OCI-LY1 (cell line): ENCODE results near the gene ABL2.

Experiments used
- EZH2 ChIP-seq: fragments of 200-600 bp; sonication (generic), shearing (Covaris generic); IDR thresholded peaks from 2 replicates; pipeline ENCODE4 v1.8.0; 2017; ENCODE audit warnings: borderline replicate concordance, mixed run types, mild to moderate bottlenecking, antibody characterized with exemption, low read length, moderate library complexity, mixed read lengths
- TF ChIP-seq, protein P1 (sequence below): fragments of 200-600 bp; sonication (generic), shearing (Covaris generic); IDR thresholded peaks from 2 replicates; pipeline ENCODE4 v1.5.1; 2017; ENCODE audit warnings: mild to moderate bottlenecking, antibody characterized with exemption, low read length, moderate library complexity, mixed read lengths

DNA sequence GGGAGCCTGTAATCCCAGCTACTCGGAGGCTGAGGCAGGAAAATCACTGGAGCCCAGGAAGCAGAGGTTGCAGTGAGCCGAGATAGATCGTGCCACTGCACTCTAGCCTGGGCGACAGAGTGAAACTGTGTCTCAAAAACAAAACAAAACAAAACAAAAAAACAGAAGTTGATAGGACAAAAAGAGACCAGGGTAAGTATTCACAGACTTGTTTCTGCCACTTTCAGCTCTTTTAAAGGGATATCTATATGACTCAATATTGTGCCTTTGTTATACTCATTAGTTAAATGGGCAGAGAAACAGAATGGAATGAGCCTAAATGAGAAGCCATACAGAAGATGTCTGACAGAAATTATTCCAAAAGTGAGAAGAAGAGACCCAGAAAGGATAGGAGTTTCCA, 23.1 kb upstream of the ABL2 start:
- no peak for TF ChIP-seq EZH2
- TF ChIP-seq, protein P1, sequence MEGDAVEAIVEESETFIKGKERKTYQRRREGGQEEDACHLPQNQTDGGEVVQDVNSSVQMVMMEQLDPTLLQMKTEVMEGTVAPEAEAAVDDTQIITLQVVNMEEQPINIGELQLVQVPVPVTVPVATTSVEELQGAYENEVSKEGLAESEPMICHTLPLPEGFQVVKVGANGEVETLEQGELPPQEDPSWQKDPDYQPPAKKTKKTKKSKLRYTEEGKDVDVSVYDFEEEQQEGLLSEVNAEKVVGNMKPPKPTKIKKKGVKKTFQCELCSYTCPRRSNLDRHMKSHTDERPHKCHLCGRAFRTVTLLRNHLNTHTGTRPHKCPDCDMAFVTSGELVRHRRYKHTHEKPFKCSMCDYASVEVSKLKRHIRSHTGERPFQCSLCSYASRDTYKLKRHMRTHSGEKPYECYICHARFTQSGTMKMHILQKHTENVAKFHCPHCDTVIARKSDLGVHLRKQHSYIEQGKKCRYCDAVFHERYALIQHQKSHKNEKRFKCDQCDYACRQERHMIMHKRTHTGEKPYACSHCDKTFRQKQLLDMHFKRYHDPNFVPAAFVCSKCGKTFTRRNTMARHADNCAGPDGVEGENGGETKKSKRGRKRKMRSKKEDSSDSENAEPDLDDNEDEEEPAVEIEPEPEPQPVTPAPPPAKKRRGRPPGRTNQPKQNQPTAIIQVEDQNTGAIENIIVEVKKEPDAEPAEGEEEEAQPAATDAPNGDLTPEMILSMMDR, result no peak
